Hematopoietic multipotent progenitor cell treated with erythropoietin and hydrocortisone succinate and interleukin-3 and kit ligand, for 8 days (in vitro differentiated cells): ENCODE measurements around the gene RPL35.
"Not testable (repeated sequence)": the region's sequence is repeated elsewhere in the genome, so short reads cannot be mapped to it uniquely, and the experiment has no call there.

ENCODE experiments used
- DNase-seq: peaks from one replicate; pipeline ENCODE4 v3.0.0-alpha.2; 2015

Gene RPL35

DNA sequence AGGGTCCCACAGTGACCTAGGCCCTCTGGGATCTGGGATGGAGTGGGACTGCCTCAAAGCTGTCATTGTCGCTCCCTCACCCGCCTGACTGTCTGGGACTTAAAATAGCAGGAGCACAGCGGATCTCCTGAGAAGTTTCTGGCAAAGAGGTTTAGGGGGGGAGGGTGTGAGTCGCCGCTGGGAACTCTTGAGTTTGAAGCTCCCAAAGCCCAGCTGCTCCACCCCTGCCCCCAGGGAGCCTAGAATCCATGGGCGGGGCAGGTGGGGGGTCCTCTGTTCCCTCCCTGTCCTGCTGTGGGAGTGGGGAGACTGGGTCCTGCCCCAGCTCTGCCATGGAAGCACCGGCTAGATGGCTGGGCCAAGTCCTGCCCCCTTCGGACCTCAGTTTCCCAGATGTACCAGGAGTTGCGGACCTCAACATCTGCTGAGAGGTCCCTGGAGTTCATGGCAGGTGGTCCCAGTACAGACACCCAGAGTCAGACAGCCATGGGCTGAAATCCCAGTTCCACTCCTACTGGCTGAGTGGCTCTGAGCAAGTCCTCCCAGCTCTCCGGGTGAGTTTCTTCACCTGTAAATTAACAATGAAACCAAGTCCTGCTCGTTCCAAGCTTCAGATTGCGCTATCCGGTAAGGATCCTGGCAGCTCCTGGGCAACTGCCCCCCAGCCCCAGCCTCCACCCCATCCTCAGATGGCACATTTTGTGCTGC is 9.5 kb downstream of the RPL35 start:
- DNase-seq, result no peak

DNA sequence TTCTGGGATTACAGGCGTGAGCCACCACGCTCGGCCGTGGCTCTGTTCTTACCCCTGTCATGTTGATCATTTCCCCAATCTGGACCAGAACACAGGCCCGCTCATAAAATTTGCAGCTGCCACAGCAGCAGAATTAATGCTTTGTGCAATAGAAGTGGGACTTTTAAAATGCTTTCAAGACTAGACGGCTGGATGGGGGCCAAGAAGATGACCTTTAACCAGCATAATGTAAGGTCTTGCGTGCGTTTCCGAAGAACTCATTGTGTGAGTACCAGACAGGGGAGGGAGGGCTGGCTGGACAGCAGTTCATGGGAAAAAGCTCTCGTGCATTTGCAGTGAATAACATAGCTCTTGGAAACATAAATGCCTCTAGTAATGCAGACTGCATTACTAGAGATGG is 12.0 kb downstream of the RPL35 start:
- no peak for DNase-seq

DNA sequence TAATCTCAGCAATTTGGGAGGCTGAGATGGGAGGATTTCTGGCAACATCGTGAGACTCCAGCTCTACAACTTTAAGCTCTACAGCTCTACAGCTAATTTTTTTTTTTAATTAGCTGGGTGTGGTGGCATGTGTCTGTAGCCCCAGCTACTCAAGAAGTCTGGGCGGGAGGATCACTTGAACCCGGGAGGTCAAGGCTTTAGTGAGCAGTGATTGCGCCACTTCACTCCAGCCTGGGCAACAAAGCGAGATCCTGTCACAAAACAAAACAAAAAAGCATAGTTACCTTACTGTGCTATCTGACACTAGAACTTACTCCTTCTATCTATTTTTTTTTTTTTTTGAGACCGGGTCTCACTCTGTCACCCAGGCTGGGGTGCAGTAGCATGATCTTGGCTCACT is 14.8 kb downstream of the RPL35 start:
- DNase-seq, result no peak

DNA sequence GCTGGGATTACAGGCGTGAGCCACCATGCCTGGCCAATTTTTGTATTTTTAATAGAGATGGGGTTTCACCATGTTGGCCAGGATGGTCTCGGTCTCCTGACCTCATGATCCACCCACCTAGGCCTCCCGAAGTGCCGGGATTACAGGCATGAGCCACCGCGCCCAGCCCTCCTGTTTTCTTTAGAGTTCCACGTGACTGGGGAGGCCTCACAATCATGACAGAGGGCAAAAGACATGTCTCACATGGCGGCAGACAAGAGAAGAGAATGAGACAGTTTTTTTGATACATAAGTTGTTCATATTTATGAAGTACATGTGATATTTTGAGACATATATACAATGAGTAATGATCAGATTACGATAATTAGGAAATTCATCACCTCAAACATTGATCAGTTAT is 15.3 kb downstream of the RPL35 start:
- DNase-seq, result not testable (repeated sequence)

DNA sequence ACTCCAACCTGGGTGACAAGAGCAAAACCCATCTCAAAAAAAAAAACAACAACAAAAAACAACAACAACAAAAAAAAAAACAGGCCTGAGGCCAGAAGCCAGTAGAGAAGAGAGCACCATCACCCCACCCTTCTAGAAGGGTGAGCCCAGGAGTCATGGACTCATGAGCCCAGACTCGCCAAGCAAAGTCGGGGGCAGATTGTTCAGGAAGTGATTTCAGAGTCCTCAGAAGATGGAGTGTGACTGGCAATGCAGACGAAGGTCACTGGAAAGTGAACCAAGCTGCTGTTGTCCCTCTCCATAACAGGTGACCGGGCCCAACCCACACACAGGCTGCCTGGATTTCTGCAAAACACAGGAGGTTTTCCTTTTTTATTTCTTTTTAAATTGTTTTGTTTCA is 17.5 kb downstream of the RPL35 start:
- DNase-seq, result no peak

DNA sequence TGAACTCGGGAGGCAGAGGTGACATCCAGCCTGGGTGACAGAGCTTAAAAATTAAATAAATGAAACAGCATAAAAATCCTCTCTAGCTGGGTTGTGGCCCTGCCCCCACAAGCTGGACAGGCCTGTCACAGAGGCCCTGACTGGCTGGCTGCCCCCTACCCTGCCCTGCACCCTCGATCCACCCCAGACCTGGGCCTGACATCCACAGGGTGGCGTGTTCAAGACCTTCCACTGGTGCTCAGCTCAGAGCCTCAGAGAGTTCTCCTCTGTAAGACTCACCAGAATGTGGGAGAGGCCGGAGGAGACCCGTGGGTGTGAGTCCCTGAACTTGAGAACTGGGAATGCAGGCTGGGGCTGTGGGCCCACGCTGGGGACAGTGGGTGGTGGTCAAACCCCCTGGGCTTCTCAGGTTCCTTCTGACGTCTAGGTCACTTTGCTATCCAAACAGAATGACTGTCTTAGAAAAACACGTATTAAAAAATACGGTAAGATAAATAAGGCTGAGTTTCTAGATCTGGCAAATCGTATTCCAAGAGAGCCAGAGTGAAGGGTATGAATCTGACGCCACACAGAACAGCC is 18.2 kb downstream of the RPL35 start:
- no peak for DNase-seq

DNA sequence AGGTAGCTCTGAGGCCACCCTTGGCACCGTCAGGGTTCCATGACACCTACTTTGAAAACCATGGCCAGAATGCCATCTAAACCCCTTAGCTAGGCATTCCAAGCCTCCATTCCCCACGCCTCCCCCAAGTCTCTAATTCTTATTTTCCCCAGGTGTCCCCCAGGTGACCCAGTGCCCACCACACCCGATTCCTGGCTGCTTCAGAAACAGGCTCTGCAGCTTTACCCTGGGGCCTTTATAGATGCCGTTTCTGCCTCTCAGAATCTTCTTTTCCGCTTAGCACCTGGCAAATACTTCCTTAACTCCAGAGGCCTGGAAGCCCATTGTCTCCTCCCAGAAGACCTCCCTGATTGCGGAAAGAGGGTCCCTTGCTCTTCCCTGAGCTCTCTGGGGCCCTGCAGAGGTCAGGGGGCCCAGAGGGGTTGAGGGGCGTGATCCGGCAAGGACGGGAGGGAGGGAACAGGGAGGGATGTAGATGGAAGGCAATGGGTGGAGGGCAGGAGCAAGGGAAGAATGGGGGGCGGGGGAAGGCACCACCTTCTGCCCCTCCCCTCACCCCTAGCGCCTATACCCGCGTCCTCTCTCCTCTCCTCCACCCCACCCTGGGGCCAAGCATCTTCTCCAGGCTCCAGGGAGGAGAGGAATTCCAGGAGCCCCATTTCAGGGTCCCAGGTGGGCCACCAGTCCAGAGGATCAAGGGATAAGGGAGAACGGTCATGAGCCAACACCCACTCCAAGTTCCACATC is 20.5 kb downstream of the RPL35 start:
- DNase-seq, result no peak

DNA sequence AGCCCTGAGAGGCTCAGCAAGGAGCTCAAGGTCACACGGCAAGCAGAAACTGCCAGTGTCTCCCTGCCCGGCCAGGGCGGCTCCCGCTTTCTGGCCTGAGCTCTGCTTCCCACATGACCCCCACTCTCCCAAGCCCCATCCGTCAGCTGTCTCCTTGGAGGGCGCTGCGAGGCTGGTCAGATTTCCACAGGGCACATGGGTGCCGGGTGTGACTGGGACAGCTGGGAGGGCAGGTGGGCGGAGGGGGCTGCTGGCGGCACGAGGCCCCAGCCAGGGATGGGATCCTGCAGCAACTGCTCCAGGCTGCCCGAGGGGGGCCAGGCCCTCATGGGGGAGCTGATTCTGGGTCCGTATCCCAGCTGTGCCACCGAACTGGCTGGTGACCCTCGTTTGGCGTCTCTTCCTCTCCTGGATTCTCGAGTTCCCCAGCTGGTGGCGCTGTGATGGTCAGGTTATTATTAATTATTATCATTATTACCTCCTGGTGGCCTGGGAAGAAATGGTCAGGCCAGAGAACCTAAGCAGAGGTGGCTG is 21.4 kb downstream of the RPL35 start:
- DNase-seq, result no peak

DNA sequence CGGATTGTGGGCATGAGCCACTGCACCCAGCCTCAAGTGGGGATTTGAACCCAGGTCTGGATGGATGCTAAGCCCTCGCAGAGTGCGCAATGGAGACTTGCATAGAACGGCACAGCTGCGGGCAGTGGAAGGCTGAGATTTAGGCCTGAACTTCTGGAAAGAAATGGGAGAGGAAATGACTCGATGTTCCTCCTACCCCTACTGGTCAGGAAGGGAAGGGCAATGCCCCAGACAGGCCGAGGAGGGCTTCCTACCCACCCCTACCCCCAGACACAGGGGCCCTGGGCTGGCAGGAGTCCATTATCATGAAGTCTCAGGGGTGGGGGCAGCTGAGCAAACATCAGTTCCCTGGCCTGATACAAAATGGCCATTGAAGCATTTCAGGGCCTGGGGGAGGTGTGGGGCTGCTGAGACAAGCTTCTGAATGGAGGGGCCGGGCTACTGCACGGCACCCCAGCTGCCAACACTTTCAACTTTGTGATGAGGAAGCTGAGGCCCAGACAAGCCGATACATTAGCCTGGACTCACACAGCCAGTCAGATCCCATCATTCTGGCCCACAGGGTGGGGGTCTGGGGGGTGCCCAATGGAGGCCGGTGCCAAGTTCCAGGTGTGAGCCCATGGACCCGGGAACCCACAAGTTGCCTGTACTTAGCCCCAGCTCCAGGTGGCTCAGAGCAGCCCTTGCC is 22.0 kb downstream of the RPL35 start:
- no peak for DNase-seq

DNA sequence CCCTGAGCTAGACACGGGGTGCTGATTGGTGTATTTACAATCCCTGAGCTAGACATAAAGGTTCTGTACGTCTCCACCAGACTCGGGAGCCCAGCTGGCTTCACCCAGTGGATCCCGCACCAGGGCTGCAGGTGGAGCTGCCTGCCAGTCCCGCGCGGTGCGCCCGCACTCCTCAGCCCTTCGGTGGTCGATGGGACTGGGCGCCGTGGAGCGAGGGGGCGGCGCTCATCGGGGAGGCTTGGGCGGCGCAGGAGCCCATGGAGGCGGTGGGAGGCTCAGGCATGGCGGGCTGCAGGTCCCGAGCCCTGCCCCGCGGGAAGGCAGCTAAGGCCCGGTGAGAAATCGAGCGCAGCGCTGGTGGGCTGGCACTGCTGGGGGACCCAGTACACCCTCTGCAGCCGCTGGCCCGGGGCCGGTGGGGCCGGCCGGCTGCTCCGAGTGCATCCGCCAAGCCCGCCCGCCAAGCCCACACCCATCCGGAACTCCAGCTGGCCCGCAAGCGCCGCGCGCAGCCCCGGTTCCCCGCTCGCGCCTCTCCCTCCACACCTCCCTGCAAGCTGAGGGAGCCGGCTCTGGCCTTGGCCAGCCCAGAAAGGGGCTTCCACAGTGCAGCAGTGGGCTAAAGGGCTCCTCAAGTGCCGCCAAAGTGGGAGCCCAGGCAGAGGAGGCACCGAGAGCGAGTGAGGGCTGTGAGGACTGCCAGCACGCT is 23.0 kb downstream of the RPL35 start:
- not testable (repeated sequence) for DNase-seq

DNA sequence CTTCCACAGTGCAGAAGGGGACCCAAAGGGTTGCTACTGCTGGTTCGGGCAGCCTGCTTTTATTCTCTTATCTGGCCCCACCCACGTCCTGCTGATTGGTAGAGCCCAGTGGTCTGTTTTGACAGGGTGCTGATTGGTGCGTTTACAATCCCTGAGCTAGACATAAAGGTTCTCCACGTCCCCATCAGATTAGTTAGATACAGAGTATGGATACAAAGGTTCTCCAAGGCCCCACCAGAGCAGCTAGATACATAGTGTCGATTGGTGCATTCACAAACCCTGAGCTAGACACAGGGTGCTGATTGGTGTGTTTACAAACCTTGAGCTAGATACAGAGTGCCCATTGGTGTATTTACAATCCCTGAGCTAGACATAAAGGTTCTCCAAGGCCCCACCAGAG is 23.6 kb downstream of the RPL35 start:
- DNase-seq, result not testable (repeated sequence)

DNA sequence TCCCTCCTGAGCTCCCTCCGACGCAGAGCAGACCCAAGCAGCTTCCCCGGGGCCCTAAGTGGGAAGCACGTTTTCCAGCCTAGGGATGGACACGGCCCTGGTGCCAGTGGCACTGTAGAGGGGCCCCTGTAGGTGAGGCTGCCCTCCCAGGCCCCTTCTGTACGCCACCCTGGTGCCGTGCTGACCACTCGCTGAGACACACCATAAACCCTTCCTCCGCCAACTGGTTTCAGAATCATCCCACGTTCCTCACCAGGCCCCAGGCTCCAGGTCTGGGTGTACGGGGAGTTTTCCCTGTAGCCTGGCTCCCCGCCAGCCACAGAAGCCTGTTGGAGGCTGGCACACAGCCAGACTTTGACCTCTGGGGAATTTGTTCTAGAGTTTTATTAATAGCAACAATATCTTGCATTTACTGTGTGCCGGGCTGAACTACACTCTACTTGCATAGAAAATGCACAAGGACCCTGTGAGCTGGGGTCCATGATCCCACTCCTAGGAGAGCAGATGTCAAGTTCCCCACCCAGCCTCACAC is 26.7 kb downstream of the RPL35 start:
- peak; percentile 30 for DNase-seq

DNA sequence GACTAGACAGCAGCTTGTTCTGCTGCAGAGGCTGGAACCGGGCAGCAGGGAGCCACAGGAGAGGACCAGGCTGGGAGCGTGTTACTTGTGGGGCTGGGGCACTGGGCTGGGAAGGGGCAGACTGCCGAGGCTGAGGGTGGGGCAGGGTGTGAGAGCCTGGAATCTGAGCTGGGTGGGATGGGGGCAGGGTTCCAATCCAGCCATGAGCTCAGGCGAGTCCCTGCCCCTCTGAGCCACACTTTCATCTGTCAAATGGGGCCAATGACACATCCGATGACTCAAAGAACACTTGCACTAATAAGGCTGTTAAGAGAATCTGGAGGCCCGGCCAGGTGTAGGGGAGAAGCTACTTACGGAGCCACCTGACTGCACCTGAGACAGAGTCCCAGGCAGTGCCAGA is 27.2 kb downstream of the RPL35 start:
- no peak for DNase-seq

DNA sequence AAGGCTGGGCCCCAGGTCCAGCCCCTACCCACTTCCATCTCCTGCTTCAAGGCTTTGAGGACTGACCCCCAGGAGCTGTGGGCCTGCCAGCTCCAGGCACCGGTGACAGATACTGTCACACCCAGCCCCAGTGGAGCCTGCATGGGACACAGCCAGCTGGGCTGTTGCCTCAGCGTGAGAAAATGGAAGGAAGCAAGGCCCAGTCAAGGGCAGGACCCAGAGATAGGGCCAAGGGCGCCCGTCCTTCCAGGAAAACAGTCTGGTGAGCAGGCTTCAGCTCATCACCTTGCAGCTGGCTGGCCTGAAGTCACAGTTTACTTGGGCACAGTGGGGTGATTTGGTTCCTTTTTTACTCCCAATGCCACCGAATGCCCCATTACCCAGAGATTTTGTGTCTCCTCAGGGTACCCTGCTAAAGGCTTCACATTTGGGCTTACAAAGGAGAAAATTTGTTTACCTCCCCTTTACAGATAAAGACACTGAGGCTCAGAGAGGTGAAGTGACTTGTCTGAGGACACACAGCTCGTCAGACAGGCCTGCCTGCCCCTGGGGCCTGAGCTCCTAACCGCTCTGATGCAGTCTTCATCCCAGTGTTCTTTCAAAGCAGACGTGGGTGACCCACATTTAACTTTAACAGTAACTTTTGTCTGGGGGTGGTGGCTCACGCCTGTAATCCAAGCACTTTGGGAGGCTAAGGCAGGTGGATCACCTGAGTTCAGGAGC is 30.0 kb downstream of the RPL35 start:
- DNase-seq, result peak; percentile 43

DNA sequence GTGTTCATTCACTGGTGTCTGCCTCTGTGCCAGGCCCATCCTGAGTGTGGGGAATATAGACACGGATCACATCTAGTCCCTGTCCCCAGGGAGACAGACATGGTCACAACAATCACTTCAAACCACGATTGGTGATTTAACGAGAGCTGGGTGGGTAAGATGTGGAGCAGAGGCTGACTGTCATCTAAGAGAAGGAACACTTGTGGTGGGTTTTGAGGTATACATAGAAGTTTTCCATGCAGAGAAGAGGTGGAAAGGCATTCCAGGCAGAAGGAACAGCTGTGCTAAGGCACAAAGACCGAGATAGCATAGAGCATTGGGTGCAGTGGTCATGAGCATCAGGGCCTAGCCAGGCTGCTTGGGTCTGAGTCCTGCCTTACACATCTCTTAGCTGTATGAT is 31.2 kb downstream of the RPL35 start:
- DNase-seq, result no peak

DNA sequence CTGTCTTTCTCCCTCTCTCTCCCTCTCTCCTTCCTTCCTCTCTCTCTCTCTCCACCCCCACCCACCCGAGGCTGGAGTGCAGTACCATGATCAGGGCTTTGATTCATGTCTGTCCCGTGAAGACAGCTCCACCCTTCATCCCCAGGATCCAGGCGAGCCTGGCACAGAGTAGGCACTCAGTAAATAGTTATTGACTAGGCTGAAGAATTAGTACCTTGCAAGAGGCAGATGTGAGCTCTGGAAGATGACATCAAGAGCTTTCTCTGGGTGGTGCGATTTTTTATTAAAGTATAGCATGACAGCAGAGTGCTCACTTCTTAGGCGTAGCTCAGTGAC is 32.5 kb downstream of the RPL35 start:
- DNase-seq, result no peak

DNA sequence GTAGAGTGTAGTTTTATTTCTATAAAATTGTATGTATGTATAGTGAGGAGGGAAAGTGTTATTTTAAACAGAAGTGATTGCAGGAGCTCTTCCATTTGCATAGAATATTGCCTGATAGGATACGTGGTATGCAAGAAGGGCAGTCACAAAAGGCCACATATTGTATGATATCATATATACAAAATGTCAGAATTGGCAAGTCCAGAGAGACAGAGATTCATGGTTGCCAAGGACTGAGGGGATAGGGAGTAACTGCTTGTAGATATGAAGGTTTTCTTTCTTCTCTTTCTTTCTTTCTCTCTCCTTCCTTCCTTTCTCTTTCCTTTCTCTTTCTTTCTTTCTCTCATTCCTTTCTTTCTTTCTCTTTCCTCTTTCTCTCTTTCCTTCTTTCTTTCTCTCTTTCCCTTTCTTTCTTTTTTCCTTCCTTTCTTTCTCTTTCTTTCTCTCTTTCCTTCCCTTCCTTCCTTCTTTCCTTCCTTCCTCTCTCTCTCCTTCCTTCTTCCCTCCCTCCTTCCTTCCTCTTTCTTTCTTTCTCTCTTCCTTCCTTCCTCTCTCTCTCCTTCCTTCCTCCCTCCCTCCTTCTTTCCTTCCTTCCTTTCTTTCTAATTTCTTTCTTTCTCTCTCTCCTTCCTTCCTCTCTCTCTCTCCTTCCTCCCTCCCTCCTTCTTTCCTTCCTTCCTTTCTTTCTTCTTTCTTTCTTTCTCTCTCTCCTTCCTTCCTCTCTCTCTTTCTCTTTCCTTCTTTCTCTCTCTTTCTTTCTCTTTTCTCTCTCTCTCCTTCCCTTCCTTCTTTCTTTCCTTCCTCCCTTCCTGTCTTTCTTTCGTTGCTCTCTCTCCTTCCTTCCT is 33.0 kb downstream of the RPL35 start:
- DNase-seq, result no peak

DNA sequence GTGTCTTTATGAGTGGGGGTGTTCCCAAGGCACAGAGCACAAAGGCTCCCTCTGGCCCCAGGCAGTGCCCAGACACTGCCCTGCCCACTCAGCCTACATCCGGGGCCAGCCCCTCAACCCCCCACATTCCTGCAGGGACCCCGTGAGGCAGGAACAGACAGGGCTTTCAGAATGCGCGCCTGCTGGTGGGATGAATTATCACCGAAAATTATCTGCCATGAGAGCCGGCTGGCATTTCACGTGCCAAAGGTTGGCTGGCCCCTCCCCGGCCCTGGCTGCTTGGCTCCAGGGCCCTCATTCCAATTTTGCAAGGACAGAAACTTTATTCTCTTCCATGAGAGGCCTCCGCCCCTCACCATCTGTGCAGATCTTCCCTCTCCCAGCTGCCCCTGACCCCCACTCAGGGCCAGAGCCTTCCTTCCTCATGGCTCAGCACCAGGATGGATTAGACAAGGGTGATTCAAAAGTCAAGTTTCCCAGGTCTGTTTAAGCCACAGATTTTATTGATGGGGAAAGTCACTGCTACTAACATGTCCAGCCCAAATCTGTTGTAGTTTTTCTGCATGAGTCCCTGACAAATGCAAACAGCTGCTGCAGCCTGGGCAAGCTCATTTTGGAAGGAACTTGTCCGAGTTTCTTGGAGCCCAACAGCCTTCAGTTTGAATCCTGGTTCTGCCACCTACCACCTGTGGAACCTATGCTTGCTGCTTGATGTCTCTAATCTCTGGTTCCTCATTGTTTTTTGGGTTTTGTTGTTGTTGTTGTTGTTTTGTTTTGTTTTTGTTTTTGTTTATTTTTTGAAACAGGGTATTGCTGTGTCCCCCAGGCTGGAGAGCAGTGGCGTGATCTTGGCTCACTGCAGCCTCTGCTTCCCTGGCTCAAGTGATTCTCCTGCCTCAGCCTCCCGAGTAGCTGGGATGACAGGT is 40.8 kb downstream of the RPL35 start:
- DNase-seq, result no peak

DNA sequence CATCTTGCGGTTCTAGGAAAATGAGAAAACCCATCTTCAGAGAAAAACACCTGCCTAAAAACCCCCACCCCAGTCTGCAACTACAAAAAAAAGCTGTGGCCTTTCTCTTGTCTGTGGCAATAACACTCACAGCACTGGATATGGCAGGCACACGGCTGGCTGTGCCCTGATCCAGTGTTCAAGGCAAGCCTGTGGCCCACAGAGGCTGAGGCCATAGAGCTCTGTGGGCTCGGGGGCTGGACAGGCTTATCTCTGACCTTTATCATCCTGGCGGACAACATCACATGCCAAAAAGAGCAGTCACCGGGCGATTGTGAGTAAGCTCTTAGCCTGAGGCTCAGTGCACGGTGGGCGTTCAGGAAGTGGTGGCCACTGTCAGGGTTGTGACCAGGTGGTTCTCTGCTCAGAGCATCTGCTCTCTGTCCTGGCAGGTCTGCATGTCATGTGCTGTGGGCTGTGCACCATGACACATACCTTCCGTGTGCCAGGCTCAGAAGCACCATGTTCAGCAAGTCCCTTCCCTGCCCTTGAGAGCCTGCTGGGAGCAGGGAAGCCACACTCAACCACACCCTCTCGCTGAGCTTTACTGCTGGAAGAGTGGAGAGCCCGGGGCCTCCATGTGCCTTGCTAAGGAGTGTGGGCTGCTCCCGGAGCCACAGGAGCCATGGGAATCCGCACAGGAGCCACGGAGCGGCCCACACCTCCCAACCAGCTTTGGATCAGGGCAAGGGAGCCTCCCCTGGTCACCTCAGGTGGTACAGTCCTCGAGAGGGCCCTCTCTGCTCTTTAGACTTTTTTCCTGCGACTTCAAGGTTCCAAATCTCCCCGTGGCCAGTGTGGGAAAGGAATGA is 43.1 kb downstream of the RPL35 start:
- DNase-seq, result peak; percentile 16
